GM18505 (cell line): ENCODE measurements around the gene STAT4.

Experiments
- ATAC-seq: cut with Tn5 transposase; IDR thresholded peaks from one replicate; pipeline ENCODE4 v1.9.1; 2021; ENCODE audit not compliant: unreplicated experiment
- POLR2A ChIP-seq: IDR thresholded peaks from 4 replicates; pipeline ENCODE4 v1.6.1; 2011; ENCODE audit warnings: borderline replicate concordance; ENCODE audit not compliant: insufficient read depth, insufficient read length; ENCODE audit errors: extremely low read depth

STAT4 gene, protein sequence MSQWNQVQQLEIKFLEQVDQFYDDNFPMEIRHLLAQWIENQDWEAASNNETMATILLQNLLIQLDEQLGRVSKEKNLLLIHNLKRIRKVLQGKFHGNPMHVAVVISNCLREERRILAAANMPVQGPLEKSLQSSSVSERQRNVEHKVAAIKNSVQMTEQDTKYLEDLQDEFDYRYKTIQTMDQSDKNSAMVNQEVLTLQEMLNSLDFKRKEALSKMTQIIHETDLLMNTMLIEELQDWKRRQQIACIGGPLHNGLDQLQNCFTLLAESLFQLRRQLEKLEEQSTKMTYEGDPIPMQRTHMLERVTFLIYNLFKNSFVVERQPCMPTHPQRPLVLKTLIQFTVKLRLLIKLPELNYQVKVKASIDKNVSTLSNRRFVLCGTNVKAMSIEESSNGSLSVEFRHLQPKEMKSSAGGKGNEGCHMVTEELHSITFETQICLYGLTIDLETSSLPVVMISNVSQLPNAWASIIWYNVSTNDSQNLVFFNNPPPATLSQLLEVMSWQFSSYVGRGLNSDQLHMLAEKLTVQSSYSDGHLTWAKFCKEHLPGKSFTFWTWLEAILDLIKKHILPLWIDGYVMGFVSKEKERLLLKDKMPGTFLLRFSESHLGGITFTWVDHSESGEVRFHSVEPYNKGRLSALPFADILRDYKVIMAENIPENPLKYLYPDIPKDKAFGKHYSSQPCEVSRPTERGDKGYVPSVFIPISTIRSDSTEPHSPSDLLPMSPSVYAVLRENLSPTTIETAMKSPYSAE

DNA sequence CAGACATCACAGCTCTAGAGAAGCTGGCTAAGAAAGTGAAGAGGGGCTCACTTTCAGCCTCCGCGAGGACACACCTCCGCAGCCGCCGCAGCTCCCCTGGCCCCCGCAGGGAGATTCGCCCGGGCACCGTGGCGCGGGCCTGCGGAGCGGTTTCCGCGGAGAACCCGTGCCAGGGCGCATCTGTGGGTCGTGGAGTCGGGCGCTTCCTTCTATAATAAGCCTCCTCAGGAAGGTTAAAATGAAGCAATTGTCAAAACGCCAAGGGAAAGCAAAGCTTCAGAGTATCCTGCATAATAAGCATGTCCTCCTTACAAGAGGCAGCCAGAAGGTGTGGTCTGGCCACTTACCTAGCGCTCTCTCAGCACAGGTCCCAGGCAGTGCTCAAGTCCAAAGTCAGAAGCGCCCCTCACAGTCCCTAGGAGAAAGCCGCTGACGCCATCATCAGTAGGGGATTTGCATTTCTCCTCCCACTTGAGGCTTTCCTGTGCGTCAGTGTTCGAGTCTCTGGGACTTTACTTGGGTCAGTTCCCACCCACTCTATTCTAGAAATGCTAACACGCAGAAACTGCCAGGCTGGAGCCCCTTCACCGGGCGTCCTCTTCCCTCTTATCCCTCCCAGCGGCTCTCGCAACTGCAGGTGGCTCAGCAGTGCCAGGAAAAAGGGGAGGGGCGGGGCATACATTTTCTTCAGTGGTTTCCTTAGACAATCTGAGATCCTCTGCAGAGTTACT is at the start of gene STAT4:
Gene STAT4, minus strand, starts transcription at position 395 of the 731 bp plus-strand sequence. CDS start 2,791 bp downstream, outside the sequence.
- ATAC-seq = peak; percentile 84
- TF ChIP-seq POLR2A = peak; percentile 49

DNA sequence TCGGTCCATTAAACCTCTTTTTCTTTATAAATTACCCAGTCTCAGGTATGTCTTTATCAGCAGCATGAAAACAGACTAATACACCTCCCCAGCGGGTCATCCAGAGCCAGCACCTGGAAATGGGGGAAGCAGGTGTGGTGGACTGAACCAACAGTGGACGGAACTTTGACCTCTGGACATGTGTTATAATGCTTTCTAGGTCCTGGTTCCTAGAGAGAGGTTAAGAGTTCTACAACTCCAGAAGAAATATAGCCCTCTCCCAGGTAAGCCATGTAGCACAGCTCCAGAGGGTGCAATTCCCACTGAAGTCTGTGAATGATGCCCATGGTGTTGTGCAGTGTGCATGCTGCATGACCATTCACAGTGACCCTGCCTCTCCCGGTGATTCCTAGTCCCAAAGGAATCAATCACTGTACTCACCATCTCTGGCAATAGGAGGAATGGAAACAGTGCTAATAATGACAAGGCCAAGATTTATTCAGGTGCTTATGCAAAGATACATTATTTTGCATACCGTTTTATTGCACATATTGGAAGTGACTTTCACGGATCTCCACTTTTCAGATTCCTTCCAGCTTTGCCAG is 49.2 kb upstream of the STAT4 start:
- ATAC-seq = no peak
- TF ChIP-seq POLR2A = no peak

DNA sequence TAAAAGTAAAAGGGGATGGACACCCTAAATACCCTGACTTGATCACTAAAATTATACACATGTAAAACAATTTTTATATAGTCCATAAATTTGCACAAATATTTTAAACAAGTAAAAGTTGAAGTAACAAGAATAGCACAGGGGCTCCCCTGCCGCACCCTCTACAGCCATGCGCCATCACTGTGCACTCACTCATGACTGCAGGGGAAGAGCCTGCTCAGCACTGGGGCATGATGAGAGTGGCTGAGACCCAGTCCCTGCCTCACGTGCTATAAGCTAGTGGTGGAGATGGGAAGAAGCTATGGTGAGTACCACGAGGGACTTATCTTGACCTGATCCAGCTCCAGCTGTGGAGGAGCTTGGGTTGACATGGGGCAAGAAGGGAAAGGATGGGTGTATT is 47.5 kb upstream of the STAT4 start:
- ATAC-seq = no peak

DNA sequence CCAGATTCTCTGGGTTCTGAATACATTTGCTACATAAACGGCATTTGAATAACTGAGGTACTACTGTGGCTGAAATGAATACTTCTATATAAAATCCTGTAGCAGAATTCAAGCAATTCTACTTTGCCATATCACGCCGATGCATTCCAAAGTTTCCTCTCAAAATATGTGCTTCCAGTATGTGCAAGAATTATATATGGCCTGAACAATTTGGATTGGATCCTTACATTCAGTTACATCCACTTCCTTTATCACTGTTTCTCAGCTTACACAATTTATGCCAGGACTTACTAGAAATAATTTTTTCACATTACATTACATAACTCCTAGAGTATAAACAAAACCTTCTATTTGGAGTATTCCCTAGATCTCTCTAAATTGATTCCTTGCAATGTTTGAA is 46.3 kb upstream of the STAT4 start:
- TF ChIP-seq POLR2A = no peak
- ATAC-seq = no peak

More for the DNA sequence above, 47.5 kb upstream of the STAT4 start:
- no peak for TF ChIP-seq POLR2A

DNA sequence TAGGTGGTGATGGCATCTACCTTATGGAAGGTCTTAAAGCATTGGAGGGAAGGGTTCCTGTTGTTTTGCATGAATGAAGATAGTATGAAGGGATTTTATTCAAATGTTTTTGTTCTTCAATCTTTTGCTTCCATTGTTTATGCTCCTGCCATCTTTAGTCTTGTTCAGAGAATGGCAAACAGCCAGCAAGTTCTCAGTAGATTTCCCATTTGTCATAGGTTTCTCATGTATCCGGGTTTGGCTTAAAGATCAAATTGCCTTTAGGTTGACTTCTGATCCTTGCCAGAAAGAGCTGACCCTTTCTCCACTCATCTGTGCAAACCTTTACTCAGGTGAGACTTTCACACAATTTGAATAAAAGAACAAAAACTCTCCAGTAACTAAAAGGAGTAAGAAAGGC is 44.2 kb upstream of the STAT4 start:
- TF ChIP-seq POLR2A = no peak
- ATAC-seq = no peak

DNA sequence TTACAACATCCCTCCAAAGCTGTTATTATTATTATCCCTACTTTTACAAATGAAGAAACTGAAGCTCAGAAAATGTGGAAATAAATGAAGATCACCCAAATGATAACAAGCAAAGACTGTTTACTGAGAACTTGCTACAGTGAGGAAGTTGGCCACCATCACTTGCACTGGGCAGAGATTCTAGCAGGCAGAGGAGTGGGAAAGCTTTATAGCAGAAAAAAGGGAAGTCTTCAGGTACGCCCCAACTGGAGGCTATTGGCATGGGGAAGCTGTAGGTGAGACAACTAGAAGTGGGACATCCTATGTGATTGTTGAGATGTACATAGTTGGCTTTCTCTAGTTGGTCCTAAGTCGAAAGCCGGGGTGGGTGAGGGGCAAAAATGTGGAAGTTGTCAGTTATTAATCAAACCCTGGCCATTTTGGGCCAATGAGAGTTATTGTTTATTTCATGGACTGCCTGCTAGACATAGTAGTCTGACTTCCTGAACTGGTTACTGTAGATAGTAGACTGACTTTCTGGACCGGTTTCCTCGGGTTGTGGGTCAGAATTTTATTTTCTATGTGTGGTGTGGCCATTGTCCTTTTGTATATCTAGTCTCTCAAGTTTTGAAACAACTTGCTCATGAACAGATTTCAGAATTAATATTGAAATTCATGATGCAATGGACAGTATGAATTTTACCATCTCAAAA is 40.2 kb upstream of the STAT4 start:
- ATAC-seq = no peak
- TF ChIP-seq POLR2A = no peak

DNA sequence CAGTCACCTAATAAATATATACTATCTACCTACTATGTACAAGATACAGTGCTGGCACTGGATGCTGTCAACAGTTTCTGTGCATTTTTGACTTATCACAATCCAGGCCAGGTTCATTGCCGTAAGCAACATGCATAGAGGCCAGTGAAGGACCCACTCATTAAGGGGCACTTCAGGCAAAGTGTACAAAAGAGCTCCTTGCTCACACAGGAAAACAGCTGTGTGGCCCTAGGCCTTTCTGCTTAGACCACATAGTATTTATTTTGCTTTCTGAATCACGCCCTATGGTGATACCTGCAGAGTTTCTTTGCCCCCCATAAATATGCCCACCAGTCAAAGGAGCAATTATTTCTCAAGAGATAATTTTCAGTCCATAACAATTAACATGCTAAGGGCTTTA is 39.6 kb upstream of the STAT4 start:
- ATAC-seq = no peak
- TF ChIP-seq POLR2A = no peak

DNA sequence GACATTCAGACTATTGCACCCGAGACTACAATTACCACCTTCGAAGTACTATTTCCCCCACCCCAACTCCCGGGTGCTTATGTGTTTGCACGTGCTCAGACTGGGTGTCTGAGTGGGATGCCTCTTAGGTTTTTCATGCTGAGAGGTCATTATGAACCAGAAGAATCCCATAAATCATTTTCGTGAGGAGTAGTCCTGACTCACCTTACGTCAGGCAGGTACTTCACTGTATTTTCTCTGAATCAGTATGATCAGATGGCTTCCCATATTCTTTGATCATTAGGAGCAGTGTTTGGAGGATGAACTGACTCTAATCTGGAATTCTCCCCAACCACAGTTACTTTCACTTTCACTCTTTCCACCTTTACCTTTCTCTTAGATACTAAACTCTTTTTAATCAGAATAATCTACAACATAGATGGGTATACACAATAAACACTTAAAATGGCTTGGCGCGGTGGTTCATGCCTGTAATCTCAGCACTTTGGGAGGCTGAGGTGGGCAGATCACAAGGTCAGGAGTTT is 38.4 kb upstream of the STAT4 start:
- no peak for ATAC-seq

DNA sequence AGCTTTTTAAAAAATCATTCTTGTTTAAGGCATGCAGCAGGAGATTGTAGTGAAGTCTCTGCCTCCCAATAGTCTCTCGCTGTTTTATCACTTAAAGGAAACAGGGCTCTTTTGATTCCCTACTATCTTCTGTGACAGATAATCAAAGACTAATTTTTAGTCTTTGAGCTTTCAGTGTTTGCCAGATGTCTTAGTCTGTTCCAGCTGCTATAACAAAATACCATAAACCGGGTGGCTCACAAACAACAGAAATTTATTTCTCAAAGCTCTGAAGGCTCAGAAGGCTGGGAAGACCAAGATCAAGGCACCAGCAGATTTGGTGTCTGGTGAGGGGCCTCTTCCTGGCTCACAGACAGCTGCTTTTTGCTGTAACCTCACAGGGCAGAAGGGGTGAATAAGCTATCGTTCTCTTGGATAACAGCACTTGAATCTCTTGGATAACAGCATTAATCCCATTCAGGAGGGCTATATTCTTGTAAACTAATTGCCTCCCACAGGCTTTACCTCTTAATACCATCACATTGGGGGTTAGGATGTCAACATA is 37.8 kb upstream of the STAT4 start:
- ATAC-seq = no peak
- TF ChIP-seq POLR2A = no peak

More for the DNA sequence above, 38.4 kb upstream of the STAT4 start:
- TF ChIP-seq POLR2A = no peak

DNA sequence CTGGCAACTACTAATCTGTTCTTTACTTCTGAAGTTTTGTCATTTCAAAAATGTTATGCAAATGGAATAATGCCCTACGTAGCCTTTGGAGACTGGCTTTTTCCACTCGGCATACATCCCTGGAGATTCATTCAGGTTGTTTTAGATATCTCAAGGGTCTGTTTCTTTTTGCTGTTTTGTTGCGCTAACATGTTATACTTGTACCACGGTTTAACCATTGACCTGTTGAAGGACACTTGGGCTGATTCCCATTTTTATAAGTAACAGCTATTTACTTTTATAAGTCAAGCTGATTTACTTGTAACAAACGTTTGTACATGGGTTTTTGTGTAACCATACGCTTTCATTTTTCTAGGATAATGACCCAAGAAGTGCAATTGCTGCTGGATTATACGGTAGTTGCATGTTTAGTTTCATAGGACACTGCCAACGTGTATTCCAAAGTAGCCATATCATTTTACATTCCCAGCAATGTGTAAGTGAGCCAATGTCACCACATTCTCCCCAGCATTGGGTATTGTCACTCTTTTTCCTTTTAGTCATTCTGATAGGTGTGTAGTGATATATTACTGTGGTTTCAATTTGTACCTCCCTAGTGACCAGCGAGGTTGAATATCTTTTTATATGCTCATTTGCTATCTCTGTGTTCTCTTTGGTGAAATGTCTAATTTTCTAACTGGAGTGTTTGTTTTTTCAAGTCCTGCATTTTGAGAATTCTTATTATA is 36.5 kb upstream of the STAT4 start:
- TF ChIP-seq POLR2A = no peak
- no peak for ATAC-seq

DNA sequence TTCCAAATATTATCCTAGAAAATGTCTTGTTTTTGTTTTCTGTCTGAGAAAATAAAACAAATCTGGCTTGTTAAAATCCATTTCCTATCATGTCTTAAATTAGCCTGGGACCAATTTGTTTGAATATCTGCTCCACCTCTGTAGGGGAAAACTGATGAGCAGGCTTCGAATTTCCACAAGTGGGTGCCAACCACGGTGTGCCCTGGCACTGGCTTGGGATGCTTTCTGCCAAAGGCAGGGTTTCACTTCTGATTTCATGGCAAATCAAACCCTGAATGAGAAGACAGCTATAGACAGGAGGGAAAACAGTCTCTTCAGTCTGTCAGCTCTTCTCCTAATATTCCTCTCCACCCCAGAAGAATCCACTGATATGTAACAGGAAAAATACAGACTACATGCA is 33.7 kb upstream of the STAT4 start:
- no peak for ATAC-seq
- no peak for TF ChIP-seq POLR2A

DNA sequence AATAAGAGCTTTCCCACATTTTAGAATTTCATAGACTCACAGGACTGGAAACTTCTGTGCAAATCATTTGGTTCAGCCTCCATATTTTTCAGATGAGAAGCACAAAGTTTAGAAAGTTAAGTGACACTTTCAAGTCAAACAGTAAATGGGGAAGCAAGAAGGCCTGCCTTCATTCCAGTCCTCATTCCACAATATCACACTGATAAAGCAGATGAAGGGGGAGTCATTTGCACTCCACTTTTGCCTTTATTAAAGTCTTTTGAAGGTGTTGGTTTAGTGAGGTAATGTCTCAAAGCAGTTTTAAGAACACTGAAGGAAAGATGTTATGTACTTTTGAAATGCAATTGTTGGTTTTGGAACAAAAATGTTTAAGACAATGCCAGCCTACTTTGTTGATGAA is 32.7 kb upstream of the STAT4 start:
- ATAC-seq = no peak
- no peak for TF ChIP-seq POLR2A

DNA sequence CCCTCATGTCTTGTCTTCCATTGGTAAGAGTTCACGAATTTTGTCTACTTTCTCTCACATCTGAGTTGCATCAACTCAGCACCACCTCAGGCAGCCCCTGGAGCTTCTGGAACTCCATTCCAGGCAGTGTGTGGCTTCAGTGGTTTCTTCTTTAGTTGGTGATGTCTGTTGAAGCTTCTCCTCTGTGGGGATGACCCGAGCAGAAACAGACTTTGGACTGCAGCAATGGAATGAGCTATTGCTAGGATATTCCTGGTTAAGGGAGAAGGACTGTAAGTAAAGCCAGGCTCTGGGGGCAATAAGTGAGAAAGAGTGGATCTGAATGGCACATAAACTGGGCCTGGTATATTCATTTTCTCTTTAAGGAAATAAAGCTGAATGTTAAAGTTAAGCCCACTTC is 32.3 kb upstream of the STAT4 start:
- no peak for ATAC-seq
- no peak for TF ChIP-seq POLR2A
